22Rv1 (cell line): ENCODE data around the gene DSCAML1.

Experiments
- CTCF ChIP-seq: fragments of 450-650 bp; IDR thresholded peaks from 2 replicates; pipeline ENCODE4 v1.5.1; 2017; ENCODE audit warnings: mild to moderate bottlenecking
- ZFX ChIP-seq: fragments of 450-650 bp; IDR thresholded peaks from 2 replicates; pipeline ENCODE4 v1.6.1; 2017; ENCODE audit warnings: antibody characterized with exemption, borderline replicate concordance

GRCh38 chr11:117805045-117805444, 8.0 kb upstream of the DSCAML1 start:
- no peak for TF ChIP-seq CTCF
- TF ChIP-seq ZFX, result no peak
